Ascending aorta (tissue), 2 donors: Measurements from ENCODE around the gene XPNPEP2. TPM values are rescaled to one million over a fixed set of nuclear protein-coding genes. Genes with fewer than 3 reads are reported as not detected.

Experiments
- DNase-seq, 2 donors: peaks; one replicate each; pipeline ENCODE4 v3.0.0-alpha.2; 2019; ENCODE audit warnings: low spot score in 2 of 2
- H3K27ac ChIP-seq, 2 donors: fragments of 200-600 bp; sonication (generic); one replicate each; pipeline ENCODE4 v1.5.1; 2016 to 2017; ENCODE audit warnings: mild to moderate bottlenecking in 1 of 2
- H3K27me3 ChIP-seq: fragments of 200-600 bp; sonication (generic); one replicate; pipeline ENCODE4 v1.5.1; 2017
- H3K36me3 ChIP-seq, 2 donors: fragments of 200-600 bp; sonication (generic); one replicate each; pipeline ENCODE4 v1.5.1; 2016
- H3K4me1 ChIP-seq, 2 donors: fragments of 200-600 bp; sonication (generic); one replicate each; pipeline ENCODE4 v1.5.1; 2016 to 2017; ENCODE audit warnings: mild to moderate bottlenecking in 1 of 2
- H3K4me3 ChIP-seq, 2 donors: fragments of 200-600 bp; sonication (generic); one replicate each; pipeline ENCODE4 v1.5.1; 2016 to 2017; ENCODE audit warnings: mild to moderate bottlenecking in 1 of 2
- H3K9me3 ChIP-seq, 2 donors: fragments of 200-600 bp; sonication (generic); one replicate each; pipeline ENCODE4 v1.5.1; 2016
- intact Hi-C: fragments of 100-400 bp; cut with DNase I; formaldehyde crosslinking; loops from one replicate; pipeline ENCODE4 v1.15.1; 2023
- total RNA-seq: library from RNA; depleted of rRNA; stranded (reverse); fragments of >200 nt; gene quantifications from one replicate; pipeline ENCODE4 v1.1.0, GENCODE V29; 2016
- TF ChIP-seq, protein P1 (sequence below), 3 experiments: fragments of 200-600 bp in 2 of 3; fragments of 450-650 bp in 1 of 3; sonication (generic) in 2 of 3; IDR thresholded peaks; one replicate each; pipeline ENCODE4 v1.5.1; 2016 to 2019; ENCODE audit warnings: antibody characterized with exemption in 3 of 3, mild to moderate bottlenecking in 1 of 3, moderate library complexity in 1 of 3

The XPNPEP2 gene
- total RNA-seq, 1 donor from 2014 or later: 7.7 TPM

DNA sequence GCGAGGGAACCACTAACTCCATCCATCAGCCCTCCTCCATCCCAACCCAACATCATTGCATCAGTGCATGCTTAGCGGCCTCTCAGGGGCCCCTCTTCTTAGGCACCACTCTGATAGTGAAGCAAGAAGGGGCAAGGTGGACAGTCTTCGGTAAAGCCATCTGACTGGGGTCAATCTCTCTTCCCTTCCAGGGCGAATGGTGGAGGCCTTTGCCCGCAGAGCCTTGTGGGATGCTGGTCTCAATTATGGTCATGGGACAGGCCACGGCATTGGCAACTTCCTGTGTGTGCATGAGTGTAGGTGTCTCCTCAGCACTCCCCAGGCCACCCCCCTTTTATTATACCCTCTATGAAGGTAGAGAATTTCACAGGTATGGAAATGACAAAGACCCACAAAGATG is 22.2 kb downstream of the XPNPEP2 start:
- H3K27ac ChIP-seq: no peak overlapping the region
- TF ChIP-seq, protein P1, sequence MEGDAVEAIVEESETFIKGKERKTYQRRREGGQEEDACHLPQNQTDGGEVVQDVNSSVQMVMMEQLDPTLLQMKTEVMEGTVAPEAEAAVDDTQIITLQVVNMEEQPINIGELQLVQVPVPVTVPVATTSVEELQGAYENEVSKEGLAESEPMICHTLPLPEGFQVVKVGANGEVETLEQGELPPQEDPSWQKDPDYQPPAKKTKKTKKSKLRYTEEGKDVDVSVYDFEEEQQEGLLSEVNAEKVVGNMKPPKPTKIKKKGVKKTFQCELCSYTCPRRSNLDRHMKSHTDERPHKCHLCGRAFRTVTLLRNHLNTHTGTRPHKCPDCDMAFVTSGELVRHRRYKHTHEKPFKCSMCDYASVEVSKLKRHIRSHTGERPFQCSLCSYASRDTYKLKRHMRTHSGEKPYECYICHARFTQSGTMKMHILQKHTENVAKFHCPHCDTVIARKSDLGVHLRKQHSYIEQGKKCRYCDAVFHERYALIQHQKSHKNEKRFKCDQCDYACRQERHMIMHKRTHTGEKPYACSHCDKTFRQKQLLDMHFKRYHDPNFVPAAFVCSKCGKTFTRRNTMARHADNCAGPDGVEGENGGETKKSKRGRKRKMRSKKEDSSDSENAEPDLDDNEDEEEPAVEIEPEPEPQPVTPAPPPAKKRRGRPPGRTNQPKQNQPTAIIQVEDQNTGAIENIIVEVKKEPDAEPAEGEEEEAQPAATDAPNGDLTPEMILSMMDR (IDR thresholded peaks at IDR 0.05): no peak
- no peaks in the 10 kb centered on the region for H3K9me3 ChIP-seq
- DNase-seq: no peak
- H3K4me1 ChIP-seq: no peaks in the 10 kb centered on the region
- H3K27me3 ChIP-seq: no peaks in the 10 kb centered on the region
- intact Hi-C loops: no loop called here
- no peaks in the 10 kb centered on the region for H3K36me3 ChIP-seq
- no peak overlapping the region for H3K4me3 ChIP-seq

DNA sequence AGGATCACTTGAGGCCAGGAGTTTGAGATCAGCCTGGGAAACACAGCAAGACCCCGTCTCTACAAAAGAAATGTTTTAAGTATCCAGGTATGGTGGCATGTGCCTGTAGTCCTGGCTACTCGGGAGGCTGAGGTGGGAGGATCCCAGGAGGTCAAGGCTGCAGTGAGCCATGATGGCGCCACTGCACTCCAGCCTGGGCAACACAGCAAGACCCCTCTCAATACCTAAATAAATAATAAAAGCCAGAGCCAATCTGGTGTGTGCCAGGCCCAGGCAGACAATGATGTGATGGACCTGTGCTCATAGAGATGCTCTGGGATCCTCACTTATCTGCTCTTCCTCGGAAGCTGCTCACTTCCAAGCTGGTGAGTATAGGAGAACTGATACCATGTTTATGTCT is 22.8 kb downstream of the XPNPEP2 start:
- Histone ChIP-seq H3K27ac (no peak overlapping the region), H3K36me3 (no peaks in the 10 kb centered on the region), H3K4me1 (no peaks in the 10 kb centered on the region), H3K9me3 (no peaks in the 10 kb centered on the region), H3K4me3 (no peak overlapping the region), H3K27me3 (no peaks in the 10 kb centered on the region)
- intact Hi-C loops: no loop called here
- no peak for DNase-seq
- TF ChIP-seq, protein P1 (IDR thresholded peaks at IDR 0.05): no peak

DNA sequence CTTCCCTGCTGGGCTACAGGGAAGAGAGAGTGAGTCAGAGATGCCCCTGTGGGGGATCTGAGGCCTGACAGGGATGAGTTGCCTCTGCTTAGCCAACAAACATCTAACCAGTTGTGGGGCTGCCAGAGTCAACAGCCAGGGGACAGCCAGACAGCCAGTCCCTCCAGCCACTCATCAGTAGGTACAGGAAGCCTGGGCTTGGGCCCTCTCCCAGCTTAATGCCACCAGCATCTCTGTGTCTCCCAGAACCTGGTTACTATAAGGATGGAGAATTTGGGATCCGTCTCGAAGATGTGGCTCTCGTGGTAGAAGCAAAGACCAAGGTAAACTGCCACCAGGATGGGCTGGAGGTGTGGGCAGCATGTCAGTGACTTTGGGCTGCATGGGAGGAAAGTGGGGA is 23.7 kb downstream of the XPNPEP2 start:
- intact Hi-C loops: no loop called here

DNA sequence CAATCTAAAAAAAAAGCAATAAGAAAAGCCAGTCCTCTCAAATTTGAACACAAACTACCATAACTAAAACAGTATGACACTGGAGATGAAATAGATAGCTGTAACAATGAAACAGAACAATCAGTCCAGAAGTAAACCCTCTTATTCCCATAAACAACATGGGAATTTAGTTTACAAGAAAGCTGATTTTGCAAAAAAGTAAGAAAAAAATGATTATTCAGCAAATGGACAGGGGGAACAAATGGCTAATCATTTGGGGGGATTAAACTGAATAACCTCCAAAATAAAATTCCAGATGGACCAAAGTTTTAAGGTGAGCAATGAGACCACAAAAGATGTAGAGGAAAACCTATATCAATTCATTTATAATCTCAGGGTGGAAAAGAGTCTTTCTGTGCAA is 24.9 kb downstream of the XPNPEP2 start:
- no peaks in the 10 kb centered on the region for H3K9me3 ChIP-seq
- H3K4me1 ChIP-seq: no peaks in the 10 kb centered on the region
- no peaks in the 10 kb centered on the region for H3K27me3 ChIP-seq
- DNase-seq: no peak
- H3K27ac ChIP-seq: no peak overlapping the region
- intact Hi-C loops: no loop called here
- TF ChIP-seq, protein P1 (IDR thresholded peaks at IDR 0.05): no peak
- no peaks in the 10 kb centered on the region for H3K36me3 ChIP-seq
- H3K4me3 ChIP-seq: no peak overlapping the region

More for the DNA sequence above, 23.7 kb downstream of the XPNPEP2 start:
- no peak for DNase-seq
- H3K27ac ChIP-seq: no peak overlapping the region
- H3K27me3 ChIP-seq: no peaks in the 10 kb centered on the region
- TF ChIP-seq, protein P1 (IDR thresholded peaks at IDR 0.05): no peak
- H3K9me3 ChIP-seq: no peaks in the 10 kb centered on the region
- H3K4me3 ChIP-seq: no peak overlapping the region
- H3K4me1 ChIP-seq: no peaks in the 10 kb centered on the region
- H3K36me3 ChIP-seq: no peaks in the 10 kb centered on the region

DNA sequence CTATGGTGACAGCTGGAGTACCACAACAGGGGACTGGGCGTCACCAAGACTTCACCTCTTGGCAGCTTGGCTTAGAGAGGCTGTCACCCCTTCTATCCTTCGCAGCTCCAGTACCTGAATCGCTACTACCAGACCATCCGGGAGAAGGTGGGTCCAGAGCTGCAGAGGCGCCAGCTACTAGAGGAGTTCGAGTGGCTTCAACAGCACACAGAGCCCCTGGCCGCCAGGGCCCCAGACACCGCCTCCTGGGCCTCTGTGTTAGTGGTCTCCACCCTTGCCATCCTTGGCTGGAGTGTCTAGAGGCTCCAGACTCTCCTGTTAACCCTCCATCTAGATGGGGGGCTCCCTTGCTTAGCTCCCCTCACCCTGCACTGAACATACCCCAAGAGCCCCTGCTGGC is 29.4 kb downstream of the XPNPEP2 start:
- intact Hi-C loops: no loop called here
- DNase-seq: no peak
- Histone ChIP-seq H3K36me3 (no peaks in the 10 kb centered on the region), H3K4me3 (no peak overlapping the region), H3K9me3 (no peaks in the 10 kb centered on the region), H3K4me1 (no peaks in the 10 kb centered on the region), H3K27me3 (no peaks in the 10 kb centered on the region), H3K27ac (no peak overlapping the region)
- TF ChIP-seq, protein P1 (IDR thresholded peaks at IDR 0.05): no peak
